AG04450 (cell line): Measurements from ENCODE around the gene MYBPC3. TPM values are rescaled to one million over a fixed set of nuclear protein-coding genes. Genes with fewer than 3 reads are reported as not detected.
A peak's percentile ranks its signal among the peaks of the same experiment; 100 is the strongest.

ENCODE experiments used
- CTCF ChIA-PET: fragments of 300-600, 350-600 bp; formaldehyde crosslinking; extraction: SDS; loops from one replicate; lab custom pipeline; 2022; ENCODE audit warnings: antibody characterized with exemption, inconsistent platforms; lab: Charles Lee
- POLR2A ChIA-PET: fragments of 350-600 bp; formaldehyde crosslinking; extraction: SDS; loops from one replicate; lab custom pipeline; 2021; ENCODE audit warnings: antibody characterized with exemption, inconsistent platforms; lab: Yijun Ruan, JAX
- DNase-seq: peaks from one replicate; pipeline ENCODE4 v3.0.0-alpha.2; 2011; ENCODE audit warnings: low read depth, low spot score
- H3K27ac ChIP-seq: one replicate; pipeline ENCODE4 v1.5.1; 2012; ENCODE audit warnings: low read depth, low read length, control low read depth
- H3K27me3 ChIP-seq: one replicate; pipeline ENCODE4 v1.6.0; 2012; ENCODE audit warnings: low read length; ENCODE audit not compliant: control insufficient read depth, insufficient read depth
- H3K4me3 ChIP-seq: 2 replicates; pipeline ENCODE4 v1.5.1; 2011; ENCODE audit warnings: mild to moderate bottlenecking, low read depth, low read length, control low read depth
- H3K9me3 ChIP-seq: 2 replicates; pipeline ENCODE4 v1.5.1; 2012; ENCODE audit warnings: low read length; ENCODE audit not compliant: control insufficient read depth, insufficient read depth
- CTCF ChIP-seq: IDR thresholded peaks from 2 replicates; pipeline ENCODE4 v1.5.1; 2011; ENCODE audit warnings: low read depth, low read length, control low read depth, inconsistent platforms
- polyA plus RNA-seq: library from polyadenylated mRNA; depleted of rRNA; stranded (reverse); fragments of >200 nt; gene quantifications from 2 replicates; pipeline ENCODE4 v1.2.3, GENCODE V29; 2011

The MYBPC3 gene
- polyA plus RNA-seq, 1 experiment = not detected

DNA sequence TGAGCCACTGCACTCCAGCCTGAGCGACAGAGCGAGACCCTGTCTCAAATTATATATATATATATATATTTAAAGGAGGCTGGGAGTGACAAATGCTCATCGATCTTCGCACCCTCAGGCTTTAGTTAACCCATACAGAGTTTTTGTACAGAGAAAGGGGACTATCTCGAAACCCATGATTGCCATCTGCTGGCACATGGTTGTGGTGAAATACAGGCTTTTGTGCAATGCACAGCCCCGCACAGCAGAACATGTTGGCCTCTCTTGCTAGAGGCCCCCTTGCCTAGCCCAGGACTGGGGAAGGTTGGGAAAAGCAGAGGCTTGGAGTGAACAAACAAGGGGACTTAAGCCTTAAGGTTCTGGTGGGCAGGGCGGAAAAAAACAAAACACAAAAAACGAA lies 3.6 kb downstream of the MYBPC3 start:
- ChIA-PET POLR2A (no interaction called here), CTCF (interaction anchor here (1.1 kb wide), 1 partner anchor 92 kb away, joined by 3 read pairs; the partner anchor contains the start of gene NR1H3)
- TF ChIP-seq CTCF = peak; percentile 32; the same call in 1 of the 2 replicates
- no peaks in the 10 kb centered on the region; the same call in 1 of the 2 replicates for H3K9me3 ChIP-seq
- H3K27me3 ChIP-seq = peaks cover 31% of the 10 kb centered on the region
- no peak overlapping the region for H3K27ac ChIP-seq
- no peak for DNase-seq
- H3K4me3 ChIP-seq = no peak overlapping the region

DNA sequence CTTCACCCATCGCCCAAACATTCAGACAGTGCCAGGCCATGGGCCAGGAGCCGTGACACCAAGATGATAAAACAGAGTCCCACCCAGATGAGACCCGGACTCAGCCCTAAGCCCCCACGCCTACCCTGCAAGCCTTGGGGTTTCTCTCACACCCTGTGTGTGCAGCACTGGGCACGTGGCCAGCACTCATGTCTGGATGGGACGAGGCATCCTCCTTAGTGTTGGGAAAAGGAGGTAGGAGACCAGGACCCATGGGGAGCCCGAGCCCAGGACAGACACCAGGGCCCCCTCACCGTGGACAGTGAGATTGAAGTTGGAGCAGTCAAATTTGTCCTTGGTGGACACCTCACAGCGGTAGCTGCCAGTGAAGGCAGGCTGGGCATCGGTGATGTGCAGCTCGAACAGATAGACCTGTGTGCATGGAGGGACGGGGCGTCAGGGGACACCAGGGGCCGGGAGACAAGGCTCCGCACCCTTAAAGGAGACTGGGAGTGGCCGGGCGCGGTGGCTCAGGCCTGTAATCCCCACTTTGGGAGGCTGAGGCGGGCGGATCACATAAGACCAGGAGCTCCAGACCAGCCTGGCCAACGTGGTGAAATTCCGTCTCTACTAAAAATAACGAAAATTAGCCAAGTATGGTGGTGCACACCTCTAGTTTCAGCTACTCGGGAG lies 4.2 kb downstream of the MYBPC3 start:
- no peak for TF ChIP-seq CTCF
- POLR2A ChIA-PET = no interaction called here
- CTCF ChIA-PET = interaction anchor here (1.1 kb wide), 1 partner anchor 91 kb away, joined by 3 read pairs; the partner anchor contains the start of gene NR1H3

GRCh38 chr11:47347137-47347536 lies 5.4 kb downstream of the MYBPC3 start:
- Histone ChIP-seq H3K9me3 (no peaks in the 10 kb centered on the region; the same call in 1 of the 2 replicates), H3K27ac (no peak overlapping the region), H3K4me3 (no peak overlapping the region), H3K27me3 (peaks cover 31% of the 10 kb centered on the region)
- CTCF ChIA-PET = no interaction called here
- POLR2A ChIA-PET = no interaction called here
- DNase-seq = no peak
- TF ChIP-seq CTCF = no peak

More for the DNA sequence above, 4.2 kb downstream of the MYBPC3 start:
- Histone ChIP-seq H3K27ac (no peak overlapping the region), H3K27me3 (peaks cover 31% of the 10 kb centered on the region), H3K4me3 (no peak overlapping the region), H3K9me3 (no peaks in the 10 kb centered on the region; the same call in 1 of the 2 replicates)
- no peak for DNase-seq

DNA sequence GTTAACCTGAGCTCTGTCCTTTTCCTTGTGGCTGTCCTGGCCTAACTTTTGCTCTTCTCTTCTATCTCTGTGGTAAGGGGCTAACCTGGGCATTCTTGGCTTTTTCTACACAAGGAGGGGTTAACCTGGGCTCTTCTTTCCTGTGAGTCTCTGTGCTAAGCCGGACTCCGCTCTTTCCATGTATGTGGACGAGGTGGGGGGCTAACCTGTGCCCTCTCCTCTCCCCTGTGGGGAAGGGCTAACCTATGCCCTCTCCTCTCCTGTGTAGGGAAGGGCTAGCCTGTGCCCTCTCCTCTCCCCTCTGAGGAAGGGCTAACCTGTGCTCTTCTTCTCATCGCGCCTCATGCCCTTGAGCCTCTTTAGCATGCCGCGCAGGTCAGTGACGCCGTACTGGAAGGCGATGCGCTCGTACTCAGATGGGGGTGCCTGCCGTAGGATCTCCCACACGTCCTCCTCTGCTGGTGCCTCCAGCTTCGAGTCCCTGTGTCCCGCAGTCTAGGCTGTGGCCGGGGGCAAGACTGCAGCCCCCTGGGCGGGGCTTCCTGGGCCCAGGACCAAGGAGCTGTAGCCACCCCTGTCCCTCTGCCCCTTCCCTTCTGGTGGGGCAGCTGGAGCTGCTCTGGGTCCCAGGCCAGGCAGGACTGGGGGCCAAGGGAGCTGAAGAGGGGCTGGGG lies 6.5 kb downstream of the MYBPC3 start:
- peaks cover 31% of the 10 kb centered on the region for H3K27me3 ChIP-seq
- CTCF ChIA-PET = interaction anchor here (0.6 to 1.1 kb wide), 2 partner anchors 9 to 106 kb away, joined by 3 to 7 read pairs; no protein-coding TSS in a partner anchor
- H3K27ac ChIP-seq = no peak overlapping the region
- H3K9me3 ChIP-seq = no peaks in the 10 kb centered on the region; the same call in 1 of the 2 replicates
- no peak for TF ChIP-seq CTCF
- POLR2A ChIA-PET = no interaction called here
- DNase-seq = no peak
- no peak overlapping the region for H3K4me3 ChIP-seq

- no peak for TF ChIP-seq CTCF
- ChIA-PET CTCF (interaction anchor here (1.1 kb wide), 1 partner anchor 12 kb away, joined by 3 read pairs; no protein-coding TSS in a partner anchor), POLR2A (no interaction called here)
- Histone ChIP-seq H3K4me3 (no peak overlapping the region), H3K9me3 (no peaks in the 10 kb centered on the region; the same call in 1 of the 2 replicates), H3K27me3 (peaks cover 30% of the 10 kb centered on the region), H3K27ac (no peak overlapping the region)
- no peak for DNase-seq
These were observed 9.6 kb downstream of the MYBPC3 start for GRCh38 chr11:47342854-47343253.
